GM23248 (cell line): ENCODE measurements around the gene RNF20.

Source experiments
- EZH2 ChIP-seq: fragments of 200-600 bp; sonication (generic); IDR thresholded peaks from 2 replicates; pipeline ENCODE4 v1.6.1; 2018; ENCODE audit warnings: antibody characterized with exemption, mild to moderate bottlenecking; ENCODE audit not compliant: insufficient read depth, poor library complexity, severe bottlenecking
- EZH2phosphoT487 ChIP-seq: fragments of 200-600 bp; sonication (generic); IDR thresholded peaks from 2 replicates; pipeline ENCODE4 v1.6.1; 2018; ENCODE audit warnings: antibody characterized with exemption, moderate library complexity, mild to moderate bottlenecking, low read depth; ENCODE audit not compliant: insufficient read depth

DNA sequence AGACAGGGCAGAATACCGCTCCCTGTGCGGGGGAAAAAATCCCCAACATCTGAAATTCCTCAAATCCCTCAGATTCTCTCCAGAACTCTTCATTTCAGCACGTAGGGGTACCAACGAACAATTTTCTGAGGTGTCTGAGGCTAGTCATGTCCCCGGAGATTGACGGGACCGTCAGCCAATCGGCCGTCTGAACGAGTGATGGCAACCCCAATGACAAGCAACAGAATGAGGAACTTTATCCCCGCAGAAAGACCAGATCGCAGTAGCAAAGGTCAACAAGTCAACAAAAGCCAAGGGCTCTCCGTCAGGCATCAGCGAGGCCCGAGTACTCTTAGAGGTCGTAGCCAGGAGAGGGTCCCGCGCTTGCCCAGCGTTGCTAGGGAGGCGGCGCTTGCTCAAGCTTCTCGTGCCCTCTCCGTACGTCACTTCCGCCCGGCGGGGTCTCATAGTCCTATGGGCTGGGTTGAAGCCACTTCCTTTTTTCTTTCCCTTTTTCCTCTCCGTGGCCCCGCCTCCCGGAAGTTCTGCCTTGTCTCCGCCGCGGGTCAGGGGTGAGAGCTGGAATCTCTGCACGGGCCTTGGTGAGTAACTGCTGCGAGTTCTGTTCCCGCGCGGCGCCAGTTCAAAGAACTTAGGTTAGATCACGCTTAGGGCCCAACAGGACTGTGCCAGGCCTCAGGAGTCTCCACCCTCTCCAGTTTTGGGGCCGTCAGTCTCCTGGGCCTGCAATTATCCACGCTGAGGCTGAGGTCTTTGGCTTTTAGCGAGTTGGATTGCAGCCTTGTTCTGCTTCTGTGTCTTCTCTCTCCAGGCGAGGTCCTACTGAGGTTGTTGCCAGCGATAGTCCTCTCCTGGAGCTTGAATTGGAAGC lies at the start of gene RNF20:
- TF ChIP-seq EZH2, result no peak
- no peak for TF ChIP-seq EZH2phosphoT487
